Fibroblast of mammary gland (primary cell): ENCODE measurements around the gene CSTPP1.

Experiments
- DNase-seq: peaks from one replicate; pipeline ENCODE4 v3.0.0-alpha.2; 2010; ENCODE audit warnings: low read depth
- H3K4me3 ChIP-seq: 2 replicates; pipeline ENCODE4 v1.5.1; 2011; ENCODE audit warnings: low read depth, mild to moderate bottlenecking, low read length, moderate library complexity; ENCODE audit not compliant: control insufficient read depth
- CTCF ChIP-seq: conservative IDR thresholded peaks from 2 replicates; pipeline ENCODE4 v1.5.1; 2011; ENCODE audit warnings: low read depth, low read length, inconsistent platforms; ENCODE audit not compliant: control insufficient read depth, insufficient read depth

Gene CSTPP1

GRCh38 chr11:47152953-47153950 is 216.7 kb downstream of the CSTPP1 start:
- DNase-seq: peak; percentile 82
- peak; percentile 99 for TF ChIP-seq CTCF
- no peak overlapping the region for H3K4me3 ChIP-seq

DNA sequence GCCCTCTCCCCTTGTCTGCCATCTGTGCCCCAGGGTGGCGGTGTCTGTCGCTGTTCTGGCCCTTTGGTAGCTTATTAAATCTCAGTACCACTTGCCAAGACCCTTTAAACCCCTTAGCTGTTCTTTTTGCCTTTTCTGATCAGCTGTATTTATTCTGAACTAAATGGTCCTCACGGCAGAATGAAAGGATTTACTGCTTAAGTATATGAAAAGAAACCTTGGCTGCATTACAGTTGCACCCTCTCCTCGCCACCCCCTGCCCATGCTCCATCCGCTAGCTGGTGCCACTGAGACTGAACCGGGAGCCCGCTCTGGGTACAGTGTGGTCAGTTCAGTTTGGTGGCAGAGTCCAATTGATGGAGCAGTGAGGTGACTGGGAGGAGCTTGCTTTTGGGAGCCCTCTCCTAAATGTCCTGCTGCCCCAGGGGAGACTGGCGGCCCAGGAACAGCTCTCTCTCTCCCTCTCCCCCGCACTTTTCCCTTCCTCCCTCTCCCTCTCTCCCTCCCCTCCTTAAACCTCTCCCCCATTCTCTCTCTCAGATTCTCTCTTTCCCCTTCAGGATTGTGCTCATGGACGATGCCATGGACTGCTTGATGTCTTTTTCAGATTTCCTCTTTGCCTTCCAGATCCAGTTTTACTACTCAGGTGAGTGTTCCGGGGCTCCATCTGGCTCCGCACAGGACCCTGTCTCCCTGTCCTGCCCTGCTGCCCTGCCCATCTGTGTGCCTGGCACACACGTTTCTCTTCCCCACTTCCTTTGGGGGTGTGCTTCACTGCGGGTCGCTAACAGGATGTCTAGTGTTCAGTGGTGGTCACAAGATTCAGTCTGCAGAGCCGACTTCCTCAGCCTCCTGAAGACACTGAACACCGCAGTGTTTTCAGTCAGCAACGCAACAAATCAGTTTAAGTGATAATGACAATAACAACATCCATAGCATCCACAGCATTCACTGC is 218.3 kb downstream of the CSTPP1 start:
- H3K4me3 ChIP-seq: no peak overlapping the region
- TF ChIP-seq CTCF: no peak
- DNase-seq: no peak

DNA sequence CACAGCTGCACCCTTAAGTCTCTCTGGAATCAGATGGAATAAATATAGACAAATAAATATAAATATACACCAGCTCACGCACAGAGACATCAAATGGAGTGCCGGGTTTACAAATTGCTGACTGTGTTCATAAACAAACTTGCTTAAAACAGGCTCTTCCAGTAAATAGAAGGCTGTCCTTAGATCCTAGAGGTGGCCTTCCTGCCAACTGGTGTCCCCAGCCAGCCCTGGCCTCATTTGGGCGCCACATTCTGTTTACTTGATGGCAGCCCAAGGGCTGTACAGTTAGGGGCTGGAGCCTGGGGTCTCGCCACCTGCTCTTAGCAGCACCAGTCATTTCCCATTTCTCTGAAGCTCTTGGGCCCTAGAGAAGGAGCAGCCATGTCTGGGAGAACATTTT is 219.3 kb downstream of the CSTPP1 start:
- no peak for DNase-seq
- TF ChIP-seq CTCF: no peak

GRCh38 chr11:47156333-47156732 is 219.8 kb downstream of the CSTPP1 start:
- H3K4me3 ChIP-seq: no peak overlapping the region
- no peak for TF ChIP-seq CTCF
- no peak for DNase-seq

More for the DNA sequence above, 219.3 kb downstream of the CSTPP1 start:
- H3K4me3 ChIP-seq: no peak overlapping the region

GRCh38 chr11:47156951-47157350 is 220.4 kb downstream of the CSTPP1 start:
- DNase-seq: no peak
- TF ChIP-seq CTCF: no peak
- H3K4me3 ChIP-seq: no peak overlapping the region

- H3K4me3 ChIP-seq: no peak overlapping the region
- no peak for DNase-seq
- no peak for TF ChIP-seq CTCF
Observed at GRCh38 chr11:47157805-47158204, 221.2 kb downstream of the CSTPP1 start.
